Karpas-422 (cell line): ENCODE measurements around the gene TMEM126B. TPM values are rescaled to one million over a fixed set of nuclear protein-coding genes. Genes with fewer than 3 reads are reported as not detected.
"Not testable (repeated sequence)": the region's sequence is repeated elsewhere in the genome, so short reads cannot be mapped to it uniquely, and the experiment has no call there.

Experiments used
- DNase-seq: peaks from one replicate; pipeline ENCODE4 v3.0.0-alpha.2; 2015
- H2AFZ ChIP-seq: fragments of 200-600 bp; sonication (generic); 2 replicates; pipeline ENCODE4 v1.6.1; 2014; ENCODE audit warnings: antibody characterized with exemption, low read length, mixed read lengths
- H3K27ac ChIP-seq: fragments of 200-600 bp; sonication (generic); 2 replicates; pipeline ENCODE4 v1.5.1; 2014; ENCODE audit warnings: mild to moderate bottlenecking, low read length, moderate library complexity
- H3K27me3 ChIP-seq: fragments of 200-600 bp; sonication (generic); 2 replicates; pipeline ENCODE4 v1.6.1; 2014; ENCODE audit warnings: low read length, mixed read lengths
- H3K36me3 ChIP-seq: fragments of 200-600 bp; sonication (generic); 2 replicates; pipeline ENCODE4 v1.6.1; 2014; ENCODE audit warnings: low read length, mixed read lengths; ENCODE audit not compliant: insufficient read depth
- H3K4me1 ChIP-seq: fragments of 200-600 bp; sonication (generic); 2 replicates; pipeline ENCODE4 v1.6.1; 2014; ENCODE audit warnings: mild to moderate bottlenecking, low read length, mixed read lengths
- H3K4me2 ChIP-seq: fragments of 200-600 bp; sonication (generic); 2 replicates; pipeline ENCODE4 v1.6.1; 2014; ENCODE audit warnings: low read length, low read depth, mild to moderate bottlenecking; ENCODE audit not compliant: poor library complexity, severe bottlenecking
- H3K4me3 ChIP-seq: fragments of 200-600 bp; sonication (generic); 2 replicates; pipeline ENCODE4 v1.5.1; 2014; ENCODE audit warnings: mild to moderate bottlenecking, antibody characterized with exemption, low read length, mixed read lengths
- H3K79me2 ChIP-seq: fragments of 200-600 bp; sonication (generic); 2 replicates; pipeline ENCODE4 v1.6.1; 2014; ENCODE audit warnings: mild to moderate bottlenecking, low read length, mixed read lengths
- H3K9ac ChIP-seq: fragments of 200-600 bp; sonication (generic); 2 replicates; pipeline ENCODE4 v1.6.0; 2014; ENCODE audit warnings: low read length
- H3K9me2 ChIP-seq: fragments of 200-600 bp; sonication (generic), shearing (Covaris generic); replicated peaks from 2 replicates; pipeline ENCODE4 v1.6.0; 2014; ENCODE audit warnings: mild to moderate bottlenecking, low read length, moderate library complexity; ENCODE audit not compliant: insufficient read depth
- H3K9me3 ChIP-seq: fragments of 300-700, 200-600 bp; sonication (generic); 2 replicates; pipeline ENCODE4 v1.6.1; 2014; ENCODE audit warnings: low read length, mixed read lengths
- H4K20me1 ChIP-seq: fragments of 200-600 bp; sonication (generic); 2 replicates; pipeline ENCODE4 v1.6.1; 2014; ENCODE audit warnings: mild to moderate bottlenecking, antibody characterized with exemption, low read length, low read depth; ENCODE audit not compliant: insufficient read depth
- total RNA-seq: library from RNA; depleted of rRNA; stranded (reverse); fragments of >200 nt; shearing (Covaris generic); gene quantifications from 2 replicates; pipeline ENCODE4 v1.2.3, GENCODE V29; 2014; ENCODE audit warnings: low replicate concordance

Gene TMEM126B
- total RNA-seq, 1 experiment from 2014 or later = 188 TPM

- Histone ChIP-seq H3K36me3 (peaks cover 38% of the 10 kb centered on the region), H2AFZ (peak within 1 kb of the TSS; percentile 68), H3K9ac (peak within 1 kb of the TSS; percentile 93), H3K4me2 (peak within 1 kb of the TSS; percentile 89), H3K27ac (peak within 1 kb of the TSS; percentile 81), H3K9me2 (no peaks in the 10 kb centered on the region), H3K27me3 (no peaks in the 10 kb centered on the region), H3K9me3 (no peaks in the 10 kb centered on the region), H3K79me2 (peaks cover 50% of the 10 kb centered on the region), H3K4me3 (peak within 1 kb of the TSS; percentile 75), H4K20me1 (peaks cover 43% of the 10 kb centered on the region), H3K4me1 (peaks cover 39% of the 10 kb centered on the region)
- peak; percentile 100 for DNase-seq
Observed at GRCh38 chr11:85664615-85665481, 36.5 kb downstream of the TMEM126B start, which contains the start of gene CREBZF. Gene CREBZF (minus strand): TSS chr11:85665129. CDS start chr11:85664875, 254 bp downstream.

GRCh38 chr11:85665733-85666132, 37.3 kb downstream of the TMEM126B start:
- Histone ChIP-seq H3K9me3 (no peaks in the 10 kb centered on the region), H3K27ac (no peak overlapping the region), H3K9ac (peak overlapping the region; percentile 93; the same call in 1 of the 2 replicates), H3K79me2 (peaks cover 42% of the 10 kb centered on the region), H3K9me2 (no peaks in the 10 kb centered on the region), H3K27me3 (no peaks in the 10 kb centered on the region), H4K20me1 (peaks cover 34% of the 10 kb centered on the region), H2AFZ (peak overlapping the region; percentile 68), H3K4me3 (peak overlapping the region; percentile 75), H3K36me3 (peaks cover 29% of the 10 kb centered on the region), H3K4me1 (peaks cover 30% of the 10 kb centered on the region), H3K4me2 (peak overlapping the region; percentile 89)
- DNase-seq = no peak

- Histone ChIP-seq H3K9me2 (no peaks in the 10 kb centered on the region), H3K36me3 (peaks cover 20% of the 10 kb centered on the region), H3K9ac (no peak overlapping the region), H3K9me3 (no peaks in the 10 kb centered on the region), H3K4me1 (peaks cover 20% of the 10 kb centered on the region), H3K4me3 (no peak overlapping the region), H3K79me2 (peaks cover 32% of the 10 kb centered on the region), H3K4me2 (no peak overlapping the region), H2AFZ (peak overlapping the region; percentile 68), H4K20me1 (peaks cover 25% of the 10 kb centered on the region), H3K27ac (no peak overlapping the region), H3K27me3 (no peaks in the 10 kb centered on the region)
- no peak for DNase-seq
Observed at GRCh38 chr11:85666687-85667086, 38.3 kb downstream of the TMEM126B start.

- peaks cover 7% of the 10 kb centered on the region for H3K36me3 ChIP-seq
- H2AFZ ChIP-seq = no peak overlapping the region
- peaks cover 17% of the 10 kb centered on the region for H3K79me2 ChIP-seq
- H3K9me3 ChIP-seq = no peaks in the 10 kb centered on the region
- H3K4me2 ChIP-seq = no peak overlapping the region
- H3K4me3 ChIP-seq = no peak overlapping the region
- no peak overlapping the region for H3K27ac ChIP-seq
- H3K4me1 ChIP-seq = peaks cover 13% of the 10 kb centered on the region
- H3K27me3 ChIP-seq = peaks cover 6% of the 10 kb centered on the region; the same call in 1 of the 2 replicates
- DNase-seq = no peak
- peaks cover 12% of the 10 kb centered on the region for H4K20me1 ChIP-seq
- no peaks in the 10 kb centered on the region for H3K9me2 ChIP-seq
- no peak overlapping the region for H3K9ac ChIP-seq
Observed at GRCh38 chr11:85668157-85668556, 39.8 kb downstream of the TMEM126B start.

GRCh38 chr11:85670949-85671663, 42.7 kb downstream of the TMEM126B start:
- not testable (repeated sequence) for H3K79me2 ChIP-seq, H3K36me3 ChIP-seq, H3K4me2 ChIP-seq, DNase-seq, H3K4me3 ChIP-seq, H4K20me1 ChIP-seq, H2AFZ ChIP-seq, H3K9me2 ChIP-seq, H3K27ac ChIP-seq, H3K4me1 ChIP-seq, H3K9me3 ChIP-seq, H3K9ac ChIP-seq
- peaks cover 14% of the 10 kb centered on the region; the same call in 1 of the 2 replicates for H3K27me3 ChIP-seq

GRCh38 chr11:85672105-85672902, 43.9 kb downstream of the TMEM126B start:
- no peaks in the 10 kb centered on the region for H3K79me2 ChIP-seq
- DNase-seq = no peak
- H3K27ac ChIP-seq = no peak overlapping the region
- no peak overlapping the region for H3K4me3 ChIP-seq
- H3K4me2 ChIP-seq = no peak overlapping the region
- H3K4me1 ChIP-seq = peaks cover 6% of the 10 kb centered on the region
- no peaks in the 10 kb centered on the region for H3K36me3 ChIP-seq
- H3K9me2 ChIP-seq = no peaks in the 10 kb centered on the region
- no peaks in the 10 kb centered on the region for H4K20me1 ChIP-seq
- H3K9ac ChIP-seq = no peak overlapping the region
- no peak overlapping the region for H2AFZ ChIP-seq
- H3K27me3 ChIP-seq = peaks cover 14% of the 10 kb centered on the region; the same call in 1 of the 2 replicates
- no peaks in the 10 kb centered on the region for H3K9me3 ChIP-seq

- Histone ChIP-seq H3K79me2 (no peaks in the 10 kb centered on the region), H2AFZ (no peak overlapping the region), H4K20me1 (no peaks in the 10 kb centered on the region), H3K9me2 (no peaks in the 10 kb centered on the region), H3K9me3 (no peaks in the 10 kb centered on the region), H3K27me3 (peaks cover 14% of the 10 kb centered on the region; the same call in 1 of the 2 replicates), H3K4me3 (no peak overlapping the region), H3K4me1 (peaks cover 6% of the 10 kb centered on the region), H3K36me3 (no peaks in the 10 kb centered on the region), H3K27ac (no peak overlapping the region), H3K9ac (no peak overlapping the region), H3K4me2 (no peak overlapping the region)
- DNase-seq = no peak
Observed at GRCh38 chr11:85673393-85673792, 45.0 kb downstream of the TMEM126B start.
